Measurements from ENCODE around the gene RAB3GAP2.

DNA sequence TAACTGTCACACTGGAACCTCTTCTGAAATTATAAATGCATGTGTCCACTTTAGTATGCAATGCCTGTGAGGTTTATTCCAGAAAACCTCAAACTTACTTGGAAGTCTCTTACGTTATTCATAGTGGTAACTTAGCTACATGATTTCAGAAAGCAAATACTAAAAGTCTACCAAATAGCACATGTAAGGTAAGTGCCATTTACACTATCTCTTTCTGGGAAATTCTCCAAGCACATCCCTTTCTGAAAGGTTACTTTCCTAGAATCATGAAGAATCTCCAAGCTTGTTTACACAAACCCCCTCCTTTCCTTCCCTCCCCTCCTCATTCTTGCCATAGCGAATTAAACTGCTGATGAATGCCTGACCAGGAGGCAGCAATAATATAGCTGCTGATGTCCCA, 42.5 kb downstream of the RAB3GAP2 start:
- TF ChIP-seq, protein P1, sequence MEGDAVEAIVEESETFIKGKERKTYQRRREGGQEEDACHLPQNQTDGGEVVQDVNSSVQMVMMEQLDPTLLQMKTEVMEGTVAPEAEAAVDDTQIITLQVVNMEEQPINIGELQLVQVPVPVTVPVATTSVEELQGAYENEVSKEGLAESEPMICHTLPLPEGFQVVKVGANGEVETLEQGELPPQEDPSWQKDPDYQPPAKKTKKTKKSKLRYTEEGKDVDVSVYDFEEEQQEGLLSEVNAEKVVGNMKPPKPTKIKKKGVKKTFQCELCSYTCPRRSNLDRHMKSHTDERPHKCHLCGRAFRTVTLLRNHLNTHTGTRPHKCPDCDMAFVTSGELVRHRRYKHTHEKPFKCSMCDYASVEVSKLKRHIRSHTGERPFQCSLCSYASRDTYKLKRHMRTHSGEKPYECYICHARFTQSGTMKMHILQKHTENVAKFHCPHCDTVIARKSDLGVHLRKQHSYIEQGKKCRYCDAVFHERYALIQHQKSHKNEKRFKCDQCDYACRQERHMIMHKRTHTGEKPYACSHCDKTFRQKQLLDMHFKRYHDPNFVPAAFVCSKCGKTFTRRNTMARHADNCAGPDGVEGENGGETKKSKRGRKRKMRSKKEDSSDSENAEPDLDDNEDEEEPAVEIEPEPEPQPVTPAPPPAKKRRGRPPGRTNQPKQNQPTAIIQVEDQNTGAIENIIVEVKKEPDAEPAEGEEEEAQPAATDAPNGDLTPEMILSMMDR (IDR thresholded peaks at IDR 0.05; ENCODE audit: insufficient read depth, low read length) = no peak
- no peak for TF ChIP-seq POLR2AphosphoS5 (IDR thresholded peaks at IDR 0.05; ENCODE audit: low read depth)
- TF ChIP-seq GABPA (IDR thresholded peaks at IDR 0.05; ENCODE audit: low read depth) = no peak
- TF ChIP-seq, protein P2, sequence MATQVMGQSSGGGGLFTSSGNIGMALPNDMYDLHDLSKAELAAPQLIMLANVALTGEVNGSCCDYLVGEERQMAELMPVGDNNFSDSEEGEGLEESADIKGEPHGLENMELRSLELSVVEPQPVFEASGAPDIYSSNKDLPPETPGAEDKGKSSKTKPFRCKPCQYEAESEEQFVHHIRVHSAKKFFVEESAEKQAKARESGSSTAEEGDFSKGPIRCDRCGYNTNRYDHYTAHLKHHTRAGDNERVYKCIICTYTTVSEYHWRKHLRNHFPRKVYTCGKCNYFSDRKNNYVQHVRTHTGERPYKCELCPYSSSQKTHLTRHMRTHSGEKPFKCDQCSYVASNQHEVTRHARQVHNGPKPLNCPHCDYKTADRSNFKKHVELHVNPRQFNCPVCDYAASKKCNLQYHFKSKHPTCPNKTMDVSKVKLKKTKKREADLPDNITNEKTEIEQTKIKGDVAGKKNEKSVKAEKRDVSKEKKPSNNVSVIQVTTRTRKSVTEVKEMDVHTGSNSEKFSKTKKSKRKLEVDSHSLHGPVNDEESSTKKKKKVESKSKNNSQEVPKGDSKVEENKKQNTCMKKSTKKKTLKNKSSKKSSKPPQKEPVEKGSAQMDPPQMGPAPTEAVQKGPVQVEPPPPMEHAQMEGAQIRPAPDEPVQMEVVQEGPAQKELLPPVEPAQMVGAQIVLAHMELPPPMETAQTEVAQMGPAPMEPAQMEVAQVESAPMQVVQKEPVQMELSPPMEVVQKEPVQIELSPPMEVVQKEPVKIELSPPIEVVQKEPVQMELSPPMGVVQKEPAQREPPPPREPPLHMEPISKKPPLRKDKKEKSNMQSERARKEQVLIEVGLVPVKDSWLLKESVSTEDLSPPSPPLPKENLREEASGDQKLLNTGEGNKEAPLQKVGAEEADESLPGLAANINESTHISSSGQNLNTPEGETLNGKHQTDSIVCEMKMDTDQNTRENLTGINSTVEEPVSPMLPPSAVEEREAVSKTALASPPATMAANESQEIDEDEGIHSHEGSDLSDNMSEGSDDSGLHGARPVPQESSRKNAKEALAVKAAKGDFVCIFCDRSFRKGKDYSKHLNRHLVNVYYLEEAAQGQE (IDR thresholded peaks at IDR 0.05; ENCODE audit: insufficient replicate concordance, low read depth) = no peak
